Smooth muscle cell (in vitro differentiated cells): ENCODE data around the gene ELP2. TPM values are rescaled to one million over a fixed set of nuclear protein-coding genes. Genes with fewer than 3 reads are reported as not detected.

Source experiments
- DNase-seq: peaks from one replicate; lab custom pipeline; 2025; ENCODE audit not compliant: unreplicated experiment; lab: John Stamatoyannopoulos, UW
- H2AFZ ChIP-seq: fragments of 200-600 bp; sonication (generic); 2 replicates; pipeline ENCODE4 v1.6.0; 2016; ENCODE audit warnings: antibody characterized with exemption, low read depth, mild to moderate bottlenecking
- H3F3A ChIP-seq: fragments of 200-600 bp; sonication (generic); 2 replicates; pipeline ENCODE4 v1.6.0; 2017; ENCODE audit warnings: antibody characterized with exemption, low read depth
- H3K27ac ChIP-seq: fragments of 200-600 bp; sonication (generic); 2 replicates; pipeline ENCODE4 v1.5.1; 2016; ENCODE audit warnings: low read depth, mild to moderate bottlenecking
- H3K27me3 ChIP-seq: fragments of 200-600 bp; sonication (generic); 2 replicates; pipeline ENCODE4 v1.6.1; 2016; ENCODE audit warnings: low read depth, mild to moderate bottlenecking
- H3K36me3 ChIP-seq: fragments of 200-600 bp; sonication (generic); 2 replicates; pipeline ENCODE4 v1.5.1; 2016; ENCODE audit warnings: low read depth
- H3K4me1 ChIP-seq: fragments of 200-600 bp; sonication (generic); 2 replicates; pipeline ENCODE4 v1.5.1; 2016; ENCODE audit warnings: low read depth
- H3K4me2 ChIP-seq: fragments of 200-600 bp; sonication (generic); 2 replicates; pipeline ENCODE4 v1.6.0; 2016; ENCODE audit warnings: mild to moderate bottlenecking
- H3K4me3 ChIP-seq: fragments of 200-600 bp; sonication (generic); 2 replicates; pipeline ENCODE4 v1.5.1; 2016; ENCODE audit warnings: mild to moderate bottlenecking
- H3K79me2 ChIP-seq: fragments of 200-600 bp; sonication (generic); 2 replicates; pipeline ENCODE4 v1.6.0; 2016; ENCODE audit warnings: low read depth, mild to moderate bottlenecking
- H3K9ac ChIP-seq: fragments of 200-600 bp; sonication (generic); 2 replicates; pipeline ENCODE4 v1.6.0; 2016; ENCODE audit warnings: low read depth
- H3K9me3 ChIP-seq: fragments of 200-600 bp; sonication (generic); replicated peaks from 2 replicates; pipeline ENCODE4 v1.5.1; 2016; ENCODE audit warnings: low read depth
- H4K20me1 ChIP-seq: fragments of 200-600 bp; sonication (generic); 2 replicates; pipeline ENCODE4 v1.6.0; 2016; ENCODE audit warnings: low read depth
- CTCF ChIP-seq: fragments of 200-600 bp; sonication (generic); IDR thresholded peaks from 2 replicates; pipeline ENCODE4 v1.5.1; 2017; ENCODE audit warnings: borderline replicate concordance, mild to moderate bottlenecking, antibody characterized with exemption; ENCODE audit not compliant: insufficient read depth, poor library complexity, severe bottlenecking
- WGBS: methylation state at CpG from one replicate; pipeline ENCODE4 v1.1.7; 2016; ENCODE audit warnings: low lambda C conversion rate; 5-methylcytosine and 5-hydroxymethylcytosine counted together
- polyA plus RNA-seq: library from polyadenylated mRNA; unstranded; fragments of >200 nt; fragmentation: Nextera tagmentation; extraction: Ambion mirVana; gene quantifications from 2 replicates; pipeline ENCODE4 v1.2.1, GENCODE V29; 2016
- total RNA-seq: library from RNA; depleted of rRNA; stranded (reverse); fragments of >200 nt; gene quantifications from 2 replicates; pipeline ENCODE4 v1.2.3, GENCODE V29; 2014

The ELP2 gene
- total and polyA plus RNA-seq, 2 experiments from 2014 or later, result 69.3 to 90.1 TPM

DNA sequence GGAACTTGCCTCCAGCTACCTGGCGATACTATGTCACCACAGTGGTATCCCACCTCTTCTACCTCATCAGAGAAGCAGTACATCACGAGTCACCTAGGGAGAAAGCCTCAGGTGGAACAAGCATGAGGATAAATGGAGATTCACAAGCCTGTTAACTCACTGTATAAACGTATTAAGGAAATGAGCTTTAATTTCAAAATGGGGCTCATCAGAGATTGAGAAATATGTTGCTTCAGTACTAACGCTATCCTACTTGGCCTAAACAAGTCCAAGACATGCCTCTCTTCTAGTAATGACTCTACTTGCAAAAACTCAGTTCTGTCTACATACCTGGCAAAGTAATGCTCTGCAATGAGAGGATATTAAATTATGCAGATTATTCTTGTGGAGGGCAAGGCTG is 4.9 kb upstream of the ELP2 start:
- H3K4me1 ChIP-seq, result peaks cover 10% of the 10 kb centered on the region
- 88% methylated on average over 4 of the region's 4 CpGs for WGBS
- no peak overlapping the region for H3K9ac ChIP-seq
- H3F3A ChIP-seq, result no peaks in the 10 kb centered on the region
- H3K27me3 ChIP-seq, result no peaks in the 10 kb centered on the region
- no peak for TF ChIP-seq CTCF
- H3K9me3 ChIP-seq, result no peaks in the 10 kb centered on the region
- no peak overlapping the region for H3K27ac ChIP-seq
- no peak for DNase-seq
- H3K4me2 ChIP-seq, result no peak overlapping the region
- H3K36me3 ChIP-seq, result peaks cover 20% of the 10 kb centered on the region
- H3K79me2 ChIP-seq, result peaks cover 20% of the 10 kb centered on the region
- H3K4me3 ChIP-seq, result no peak overlapping the region
- H4K20me1 ChIP-seq, result peaks cover 27% of the 10 kb centered on the region
- H2AFZ ChIP-seq, result no peak overlapping the region

DNA sequence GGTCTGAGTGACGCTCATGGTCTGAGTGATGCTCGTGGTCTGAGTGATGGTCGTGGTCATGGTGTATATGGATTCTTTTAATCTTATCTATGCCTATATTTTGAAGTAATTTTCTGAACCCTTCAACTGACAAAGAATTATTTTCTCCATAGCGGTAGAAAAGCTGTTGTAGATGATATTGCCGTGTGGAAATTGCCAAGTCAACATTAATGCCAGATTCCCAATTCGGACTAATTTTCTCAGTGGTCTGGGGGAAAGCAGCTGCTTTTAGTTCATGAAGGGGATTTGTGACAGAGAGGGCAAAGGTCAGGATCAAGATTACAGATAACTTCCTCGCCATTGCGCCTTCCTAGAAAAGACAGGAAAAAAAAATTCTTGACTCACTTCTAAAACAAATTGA is 3.0 kb upstream of the ELP2 start:
- no peaks in the 10 kb centered on the region for H3F3A ChIP-seq
- peaks cover 39% of the 10 kb centered on the region for H3K79me2 ChIP-seq
- WGBS, result 96% methylated on average over 8 of the region's 8 CpGs

DNA sequence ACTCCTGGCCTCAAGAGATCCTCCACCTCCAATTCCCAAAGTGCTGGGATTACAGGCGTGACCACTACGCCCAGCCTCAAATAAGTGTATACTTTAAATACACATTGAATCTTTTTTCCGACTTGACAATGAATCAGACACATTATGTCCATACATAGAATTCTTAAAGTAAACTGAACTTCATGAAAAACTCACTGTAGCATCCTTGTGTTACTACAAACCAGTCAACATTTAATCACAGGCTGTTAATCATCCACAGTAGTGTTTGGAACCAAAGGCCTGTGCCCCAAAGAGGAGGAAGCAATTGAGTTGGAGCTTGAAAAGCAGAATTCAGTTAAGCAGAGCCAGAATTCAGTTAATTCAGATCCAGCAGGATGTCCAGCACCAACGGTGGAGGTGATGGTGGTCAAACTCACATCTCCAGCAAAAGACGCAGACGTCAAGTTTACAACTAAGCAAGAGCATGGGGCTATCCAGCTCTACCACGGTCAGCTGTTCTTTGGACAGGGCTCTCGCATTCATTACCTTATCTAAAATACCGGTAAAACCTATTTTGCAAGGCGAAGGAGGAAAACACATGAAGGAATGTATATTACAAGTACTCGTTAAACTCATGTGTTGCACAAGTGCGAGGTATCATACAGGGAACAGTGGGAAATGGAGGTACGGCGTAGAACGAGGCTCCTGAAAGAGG is 1.7 kb upstream of the ELP2 start:
- Histone ChIP-seq H3K4me3 (peak overlapping the region; percentile 89), H3K9me3 (no peaks in the 10 kb centered on the region), H3F3A (no peaks in the 10 kb centered on the region), H4K20me1 (peaks cover 49% of the 10 kb centered on the region), H3K4me1 (peaks cover 16% of the 10 kb centered on the region), H3K36me3 (peaks cover 18% of the 10 kb centered on the region), H2AFZ (peak overlapping the region; percentile 99), H3K4me2 (peak overlapping the region; percentile 91), H3K27me3 (no peaks in the 10 kb centered on the region), H3K9ac (no peak overlapping the region), H3K27ac (no peak overlapping the region), H3K79me2 (peaks cover 52% of the 10 kb centered on the region)
- WGBS, result 47% methylated on average over 15 of the region's 15 CpGs
- no peak for TF ChIP-seq CTCF
- no peak for DNase-seq

More for the DNA sequence above, 3.0 kb upstream of the ELP2 start:
- Histone ChIP-seq H3K36me3 (peaks cover 18% of the 10 kb centered on the region), H3K9ac (no peak overlapping the region), H3K4me1 (peaks cover 16% of the 10 kb centered on the region), H3K4me2 (no peak overlapping the region), H3K27ac (no peak overlapping the region), H3K9me3 (no peaks in the 10 kb centered on the region), H3K27me3 (no peaks in the 10 kb centered on the region), H2AFZ (no peak overlapping the region), H3K4me3 (no peak overlapping the region), H4K20me1 (peaks cover 35% of the 10 kb centered on the region)
- no peak for DNase-seq
- no peak for TF ChIP-seq CTCF

- Histone ChIP-seq H3K4me3 (peak overlapping the region; percentile 89), H3K4me2 (peak overlapping the region; percentile 91), H3K36me3 (peaks cover 12% of the 10 kb centered on the region), H3K9ac (peak overlapping the region; percentile 66), H3F3A (no peaks in the 10 kb centered on the region), H3K4me1 (peaks cover 16% of the 10 kb centered on the region), H4K20me1 (peaks cover 54% of the 10 kb centered on the region), H3K27me3 (no peaks in the 10 kb centered on the region), H2AFZ (peak overlapping the region; percentile 99), H3K79me2 (peaks cover 57% of the 10 kb centered on the region), H3K9me3 (no peaks in the 10 kb centered on the region), H3K27ac (peak overlapping the region; percentile 19)
- TF ChIP-seq CTCF, result no peak
- no peak for DNase-seq
- under 1% methylated on average over 12 of the region's 12 CpGs for WGBS
Measured at GRCh38 chr18:36128530-36128870, 1.2 kb upstream of the ELP2 start.
